Measurements from ENCODE around the gene RPS25.
"Not testable (repeated sequence)": the region's sequence is repeated elsewhere in the genome, so short reads cannot be mapped to it uniquely, and the experiment has no call there.

RPS25 gene

GRCh38 chr11:119038884-119039283 lies 20.7 kb upstream of the RPS25 start:
- DNase-seq, result no peak

- DNase-seq, result no peak
Measured at GRCh38 chr11:119034813-119035212, 16.7 kb upstream of the RPS25 start.

GRCh38 chr11:119033421-119033820 lies 15.3 kb upstream of the RPS25 start:
- not testable (repeated sequence) for DNase-seq

- DNase-seq, result no peak
Measured at GRCh38 chr11:119031912-119032280, 13.8 kb upstream of the RPS25 start.

GRCh38 chr11:119030329-119031047 lies 12.3 kb upstream of the RPS25 start, which contains the start of gene SLC37A4:
Gene SLC37A4, minus strand, starts transcription at chr11:119030877.
- peak; percentile 97 for DNase-seq

- no peak for DNase-seq
Measured at GRCh38 chr11:119030029-119030328, 11.8 kb upstream of the RPS25 start.

GRCh38 chr11:119029340-119030028 lies 11.3 kb upstream of the RPS25 start:
- DNase-seq, result no peak

- no peak for DNase-seq
Measured at GRCh38 chr11:119029069-119029339, 10.9 kb upstream of the RPS25 start.

GRCh38 chr11:119028346-119029068 lies 10.4 kb upstream of the RPS25 start:
- no peak for DNase-seq

GRCh38 chr11:119027561-119028345 lies 9.6 kb upstream of the RPS25 start:
- no peak for DNase-seq

GRCh38 chr11:119026970-119027369 lies 8.8 kb upstream of the RPS25 start:
- DNase-seq, result no peak

- no peak for DNase-seq
Measured at GRCh38 chr11:119025978-119026766, 8.0 kb upstream of the RPS25 start.

GRCh38 chr11:119025541-119025940 lies 7.4 kb upstream of the RPS25 start:
- DNase-seq, result no peak

GRCh38 chr11:119025099-119025473 lies 6.9 kb upstream of the RPS25 start:
- no peak for DNase-seq

GRCh38 chr11:119024430-119025098 lies 6.4 kb upstream of the RPS25 start:
- no peak for DNase-seq

- no peak for DNase-seq
Measured at GRCh38 chr11:119023741-119024140, 5.6 kb upstream of the RPS25 start.

- no peak for DNase-seq
Measured at GRCh38 chr11:119021631-119022030, 3.5 kb upstream of the RPS25 start.

GRCh38 chr11:119019996-119020395 lies 1.9 kb upstream of the RPS25 start:
- DNase-seq, result no peak

- not testable (repeated sequence) for DNase-seq
Measured at GRCh38 chr11:119017377-119017776, 766 bp downstream of the RPS25 start.

- no peak for DNase-seq
Measured at GRCh38 chr11:119016216-119017009, 1.7 kb downstream of the RPS25 start.

GRCh38 chr11:119015054-119015611 lies 3.0 kb downstream of the RPS25 start:
- DNase-seq, result no peak
